GM18861 (cell line): ENCODE measurements around the gene DEPDC1B.
"Not testable (repeated sequence)": the region's sequence is repeated elsewhere in the genome, so short reads cannot be mapped to it uniquely, and the experiment has no call there.

ENCODE experiments used
- ATAC-seq: cut with Tn5 transposase; IDR thresholded peaks from one replicate; pipeline ENCODE4 v1.9.1; 2021; ENCODE audit not compliant: unreplicated experiment

The DEPDC1B gene, protein sequence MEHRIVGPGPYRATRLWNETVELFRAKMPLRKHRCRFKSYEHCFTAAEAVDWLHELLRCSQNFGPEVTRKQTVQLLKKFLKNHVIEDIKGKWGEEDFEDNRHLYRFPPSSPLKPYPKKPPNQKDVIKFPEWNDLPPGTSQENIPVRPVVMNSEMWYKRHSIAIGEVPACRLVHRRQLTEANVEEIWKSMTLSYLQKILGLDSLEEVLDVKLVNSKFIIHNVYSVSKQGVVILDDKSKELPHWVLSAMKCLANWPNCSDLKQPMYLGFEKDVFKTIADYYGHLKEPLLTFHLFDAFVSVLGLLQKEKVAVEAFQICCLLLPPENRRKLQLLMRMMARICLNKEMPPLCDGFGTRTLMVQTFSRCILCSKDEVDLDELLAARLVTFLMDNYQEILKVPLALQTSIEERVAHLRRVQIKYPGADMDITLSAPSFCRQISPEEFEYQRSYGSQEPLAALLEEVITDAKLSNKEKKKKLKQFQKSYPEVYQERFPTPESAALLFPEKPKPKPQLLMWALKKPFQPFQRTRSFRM

DNA sequence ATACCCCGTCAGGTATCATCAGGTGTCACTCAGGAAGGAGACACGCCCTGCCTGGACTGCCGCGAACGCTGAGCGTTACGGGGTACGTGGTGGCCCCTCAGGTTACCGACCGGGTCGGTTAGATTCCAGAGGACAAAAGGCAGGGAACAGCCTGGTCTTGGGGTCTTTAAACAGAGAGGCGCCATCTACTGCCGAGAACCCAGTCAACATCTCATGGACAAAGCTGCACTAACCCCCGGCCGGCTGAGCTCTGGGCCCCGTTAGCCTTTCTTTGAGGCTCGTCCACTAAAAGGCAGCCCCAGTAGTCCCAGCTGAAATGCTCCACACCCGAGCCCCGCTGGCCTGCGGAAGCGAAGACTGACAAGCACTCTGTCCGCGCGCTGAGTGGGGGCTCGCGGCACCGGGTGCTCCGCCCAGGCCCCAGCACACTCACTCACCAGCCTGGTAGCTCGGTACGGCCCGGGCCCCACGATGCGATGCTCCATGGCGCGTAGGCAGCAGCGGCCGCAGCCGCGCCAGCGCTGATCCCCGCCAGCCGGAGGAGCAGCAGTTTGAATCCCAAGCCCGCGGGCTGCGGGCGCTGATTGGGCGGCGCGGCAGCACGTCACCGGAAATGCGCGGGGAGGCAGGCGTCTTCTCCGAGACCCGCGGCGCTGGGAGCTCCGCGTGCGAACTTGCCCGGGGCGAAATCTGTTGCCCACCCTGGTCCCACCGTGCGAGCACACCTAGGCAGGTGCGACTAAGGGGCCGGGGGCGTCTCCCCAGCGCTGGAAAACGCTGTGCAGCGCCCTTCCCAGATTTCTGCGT, at the start of gene DEPDC1B:
DEPDC1B (minus strand) TSS at position 558 of the 807 bp plus-strand sequence; CDS start at position 485, 73 bp downstream.
- peak; percentile 93 for ATAC-seq

- ATAC-seq, result no peak
These were observed 44.7 kb upstream of the DEPDC1B start for GRCh38 chr5:60744682-60745081.

DNA sequence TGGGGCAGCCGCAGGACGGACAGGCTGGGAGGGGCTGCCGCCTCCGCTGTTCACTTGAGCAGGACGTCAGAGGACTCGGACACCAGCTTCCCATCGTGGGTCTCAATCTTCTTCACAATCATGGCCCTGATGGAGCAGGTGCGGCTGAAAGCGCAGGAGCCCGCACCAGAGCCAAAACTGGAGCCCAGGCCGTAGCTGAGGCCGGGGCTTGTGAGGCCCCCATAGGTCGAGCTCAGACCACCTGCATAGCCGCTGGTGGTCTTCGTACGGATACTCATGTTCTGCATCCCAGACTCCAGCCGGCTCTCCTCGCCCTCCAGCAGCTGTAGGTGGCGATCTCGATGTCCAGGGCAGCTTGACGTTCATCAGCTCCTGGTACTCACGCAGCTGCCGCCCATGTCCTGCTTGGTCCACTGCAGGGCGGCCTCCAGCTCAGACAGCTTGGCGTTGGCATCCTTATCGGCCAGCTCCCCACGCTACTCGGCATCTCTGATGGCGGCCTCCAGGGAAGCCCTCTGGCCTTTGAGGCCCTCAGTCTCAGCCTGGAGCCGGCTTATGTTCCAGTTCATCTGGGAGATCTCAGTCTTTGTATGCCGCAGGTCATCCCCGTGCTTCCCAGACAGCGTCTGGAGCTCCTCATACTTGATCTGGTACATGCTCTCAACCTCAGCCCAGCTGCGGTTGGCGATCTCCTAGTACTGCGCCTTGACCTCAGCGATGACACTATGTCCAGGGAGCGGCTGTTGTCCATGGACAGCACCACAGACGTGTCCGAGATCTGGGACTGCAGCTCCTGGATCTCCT, 43.7 kb upstream of the DEPDC1B start:
- ATAC-seq, result no peak

- no peak for ATAC-seq
These were observed 40.4 kb upstream of the DEPDC1B start for GRCh38 chr5:60740322-60740721.

- ATAC-seq, result no peak
These were observed 39.0 kb upstream of the DEPDC1B start for GRCh38 chr5:60738933-60739332.

DNA sequence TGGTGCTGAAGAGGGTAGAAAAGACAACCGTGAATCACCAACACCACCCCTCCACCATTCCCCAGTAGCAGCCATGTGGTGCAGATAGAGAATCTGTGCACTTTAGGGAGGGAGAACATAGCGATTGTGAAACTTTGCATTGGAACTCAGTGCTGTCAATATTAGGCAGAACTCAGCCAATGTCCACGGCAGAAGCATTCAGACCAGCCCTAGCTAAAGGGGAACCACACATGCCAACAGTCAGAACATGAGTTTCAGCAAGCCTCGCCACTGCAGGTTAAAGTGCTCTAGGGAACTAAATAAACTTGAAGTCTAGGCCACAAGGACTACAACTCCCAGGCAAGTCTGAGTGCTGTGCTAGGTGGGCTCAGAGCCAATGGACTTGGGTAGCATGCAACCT, 38.5 kb upstream of the DEPDC1B start:
- no peak for ATAC-seq

GRCh38 chr5:60730858-60731257, 30.9 kb upstream of the DEPDC1B start:
- not testable (repeated sequence) for ATAC-seq

DNA sequence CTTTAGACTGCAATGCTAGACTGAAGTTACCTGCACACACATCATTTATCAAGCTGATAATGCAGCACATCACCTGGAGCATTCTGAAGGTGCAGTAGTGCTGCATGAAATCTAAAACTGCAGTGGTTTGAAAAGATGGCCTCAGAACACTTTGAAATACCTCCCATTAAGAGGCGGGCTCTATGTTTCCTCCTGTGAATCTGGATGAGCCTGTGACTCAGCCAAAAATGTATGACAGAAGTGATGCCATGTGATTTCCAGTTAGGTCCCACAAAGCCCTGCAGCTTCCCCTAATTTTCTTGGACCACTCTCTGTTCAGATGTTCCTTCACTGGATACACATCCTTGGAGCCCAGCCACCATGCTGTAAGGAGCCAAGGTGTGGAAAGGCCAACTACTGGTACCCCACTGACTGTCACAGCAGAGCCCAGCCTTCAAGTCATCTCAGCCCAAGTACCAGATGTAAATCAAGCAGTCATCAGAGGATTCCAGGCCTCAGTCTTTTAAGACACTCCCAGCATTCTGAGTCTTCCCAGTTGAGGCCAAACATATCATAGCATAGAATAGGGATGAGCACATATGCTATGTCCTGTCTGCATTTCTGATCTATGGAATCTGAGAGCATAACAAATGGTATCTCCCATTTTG, 27.2 kb upstream of the DEPDC1B start:
- no peak for ATAC-seq

GRCh38 chr5:60724126-60724525, 24.2 kb upstream of the DEPDC1B start:
- ATAC-seq, result no peak

- ATAC-seq, result no peak
These were observed 22.4 kb upstream of the DEPDC1B start for GRCh38 chr5:60722416-60722815.

GRCh38 chr5:60719329-60719728, 19.4 kb upstream of the DEPDC1B start:
- no peak for ATAC-seq

DNA sequence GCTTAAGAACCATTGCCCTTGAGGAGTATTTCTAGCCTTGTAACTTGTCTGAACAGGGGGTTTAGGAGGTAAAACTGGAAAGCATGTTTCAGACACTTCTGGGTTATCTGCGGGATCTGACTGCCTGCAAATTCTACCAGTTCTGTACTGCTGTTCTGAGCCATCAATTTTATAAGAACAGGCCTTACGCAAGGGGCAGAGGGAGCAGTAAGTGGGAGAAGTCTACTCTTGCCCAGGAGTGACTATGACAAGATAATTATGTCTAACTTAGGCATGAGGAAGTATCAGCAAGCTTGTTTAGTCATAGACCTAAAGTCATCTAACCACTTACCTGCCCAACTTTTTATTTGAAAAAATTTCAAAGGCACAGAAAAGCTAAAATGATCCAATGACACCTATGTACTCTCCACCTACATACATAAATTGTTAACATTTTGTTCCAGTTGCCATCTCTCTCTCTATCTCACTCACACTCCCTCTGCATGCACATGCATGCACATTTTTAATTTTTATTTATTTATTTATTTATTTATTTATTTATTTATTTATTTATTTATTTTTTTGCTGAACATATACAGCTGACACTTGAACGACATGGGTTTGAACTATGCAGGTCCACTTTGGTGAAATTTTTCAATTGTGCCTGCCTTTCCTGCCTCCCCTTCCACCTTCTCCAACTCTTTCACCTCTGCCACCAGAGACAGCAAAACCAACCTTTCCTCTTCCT, 18.4 kb upstream of the DEPDC1B start:
- no peak for ATAC-seq

- not testable (repeated sequence) for ATAC-seq
These were observed 15.4 kb upstream of the DEPDC1B start for GRCh38 chr5:60715201-60715928.

DNA sequence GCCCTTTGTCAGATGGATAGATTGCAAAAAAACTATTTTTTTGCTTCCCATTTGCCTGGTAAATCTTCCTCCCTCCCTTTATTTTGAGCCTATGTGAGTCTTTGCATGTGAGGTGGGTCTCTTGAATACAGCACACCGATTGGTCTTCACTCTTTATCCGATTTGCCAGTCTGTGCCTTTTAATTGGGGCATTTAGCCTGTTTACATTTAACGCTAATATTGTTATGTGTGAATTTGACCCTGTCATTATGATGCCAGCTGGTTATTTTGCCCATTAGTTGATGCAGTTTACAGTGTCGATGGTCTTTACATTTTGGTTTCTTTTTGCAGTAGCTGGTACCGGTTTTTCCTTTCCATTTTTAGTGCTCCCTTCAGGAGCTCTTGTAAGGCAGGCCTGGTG, 13.0 kb upstream of the DEPDC1B start:
- ATAC-seq, result no peak

GRCh38 chr5:60711892-60712291, 11.9 kb upstream of the DEPDC1B start:
- ATAC-seq, result not testable (repeated sequence)

- no peak for ATAC-seq
These were observed 10.4 kb upstream of the DEPDC1B start for GRCh38 chr5:60710362-60710761.

- ATAC-seq, result no peak
These were observed 5.2 kb upstream of the DEPDC1B start for GRCh38 chr5:60705144-60705543.

- ATAC-seq, result no peak
These were observed 4.0 kb upstream of the DEPDC1B start for GRCh38 chr5:60703944-60704343.

DNA sequence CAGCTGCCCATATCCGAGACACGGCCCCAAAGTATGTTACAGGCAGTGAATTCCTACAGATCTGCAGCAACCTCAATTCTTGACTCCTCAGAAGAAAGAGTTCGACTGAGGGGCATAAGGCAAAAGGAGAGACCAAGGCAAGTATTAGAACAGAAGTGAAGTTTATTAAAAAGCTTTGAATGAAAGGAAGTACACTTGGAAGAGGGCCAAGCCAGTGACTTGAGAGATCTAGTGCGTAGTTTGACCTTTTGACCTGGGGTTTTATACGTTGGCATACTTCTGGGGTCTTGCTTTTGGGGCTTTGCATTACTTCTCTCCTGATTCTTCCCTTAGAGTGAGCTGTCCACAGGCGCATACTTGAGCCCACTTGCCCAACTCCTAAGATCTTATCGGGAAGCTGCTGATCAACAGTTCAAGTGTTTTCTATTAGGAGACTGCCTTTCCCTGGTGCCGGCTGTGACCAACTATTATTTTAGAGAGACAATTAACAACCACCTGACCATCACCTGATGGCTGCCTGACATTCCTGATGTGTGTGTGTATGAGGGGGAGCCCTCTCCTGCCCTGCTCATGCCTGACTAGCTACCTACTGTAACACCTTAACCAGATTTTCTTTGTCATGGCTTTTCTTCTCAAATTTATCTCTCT, 1.5 kb upstream of the DEPDC1B start:
- no peak for ATAC-seq
